NCI-H748 (cell line): ENCODE results near the gene RAD18.

Experiments used
- DNase-seq: peaks from one replicate; lab custom pipeline; 2025; ENCODE audit not compliant: unreplicated experiment; lab: John Stamatoyannopoulos, UW

RAD18 gene

GRCh38 chr3:8966820-8967348 is 3.6 kb upstream of the RAD18 start:
- no peak for DNase-seq

GRCh38 chr3:8966150-8966819 is 3.0 kb upstream of the RAD18 start:
- no peak for DNase-seq

DNA sequence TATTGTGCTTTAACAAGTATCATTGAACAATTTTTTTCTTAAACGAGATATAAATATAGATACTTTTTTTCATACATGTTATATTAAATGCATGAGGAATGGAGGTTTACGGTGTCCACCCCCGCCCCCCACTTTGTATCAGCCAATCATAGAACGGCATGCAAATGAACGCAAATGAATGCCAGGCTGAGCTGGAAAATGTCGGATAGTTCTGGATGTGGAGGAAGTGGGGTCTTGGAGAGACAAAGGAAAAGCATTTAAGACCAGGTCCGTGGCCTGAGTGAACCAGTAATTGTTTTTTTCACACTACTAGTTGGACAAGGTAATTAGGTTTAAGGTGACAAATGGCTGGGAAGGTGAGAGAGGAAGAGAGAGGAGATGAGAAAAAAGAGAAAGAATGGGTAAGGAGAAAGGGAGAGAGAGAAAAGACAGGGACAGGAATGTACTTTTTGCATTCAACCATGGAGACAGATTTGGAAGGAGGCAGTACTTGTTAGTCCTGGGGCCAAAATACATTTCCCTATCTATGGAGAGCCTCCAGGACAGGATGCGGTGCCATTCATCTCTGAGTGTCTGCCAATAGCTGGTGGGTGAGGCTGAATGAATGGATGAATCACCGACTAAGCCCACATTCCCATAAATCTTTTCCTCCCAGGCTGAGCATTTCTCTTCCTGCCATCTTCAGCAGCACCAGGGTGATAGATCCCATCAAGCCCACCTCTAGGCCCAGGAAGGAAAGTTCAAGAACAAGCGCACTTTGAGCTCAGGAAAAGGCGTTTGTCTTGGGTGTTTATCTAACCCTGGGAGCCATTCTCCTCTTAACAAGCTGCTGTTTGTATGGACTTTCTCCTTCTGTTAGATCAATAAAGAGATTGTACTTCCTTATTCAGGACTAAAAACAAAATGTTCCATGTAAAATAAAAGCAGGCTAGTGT is 1.4 kb upstream of the RAD18 start:
- no peak for DNase-seq

GRCh38 chr3:8962226-8962861 is 928 bp downstream of the RAD18 start:
- DNase-seq: no peak

- no peak for DNase-seq
These were observed 3.6 kb downstream of the RAD18 start for GRCh38 chr3:8959668-8960067.

DNA sequence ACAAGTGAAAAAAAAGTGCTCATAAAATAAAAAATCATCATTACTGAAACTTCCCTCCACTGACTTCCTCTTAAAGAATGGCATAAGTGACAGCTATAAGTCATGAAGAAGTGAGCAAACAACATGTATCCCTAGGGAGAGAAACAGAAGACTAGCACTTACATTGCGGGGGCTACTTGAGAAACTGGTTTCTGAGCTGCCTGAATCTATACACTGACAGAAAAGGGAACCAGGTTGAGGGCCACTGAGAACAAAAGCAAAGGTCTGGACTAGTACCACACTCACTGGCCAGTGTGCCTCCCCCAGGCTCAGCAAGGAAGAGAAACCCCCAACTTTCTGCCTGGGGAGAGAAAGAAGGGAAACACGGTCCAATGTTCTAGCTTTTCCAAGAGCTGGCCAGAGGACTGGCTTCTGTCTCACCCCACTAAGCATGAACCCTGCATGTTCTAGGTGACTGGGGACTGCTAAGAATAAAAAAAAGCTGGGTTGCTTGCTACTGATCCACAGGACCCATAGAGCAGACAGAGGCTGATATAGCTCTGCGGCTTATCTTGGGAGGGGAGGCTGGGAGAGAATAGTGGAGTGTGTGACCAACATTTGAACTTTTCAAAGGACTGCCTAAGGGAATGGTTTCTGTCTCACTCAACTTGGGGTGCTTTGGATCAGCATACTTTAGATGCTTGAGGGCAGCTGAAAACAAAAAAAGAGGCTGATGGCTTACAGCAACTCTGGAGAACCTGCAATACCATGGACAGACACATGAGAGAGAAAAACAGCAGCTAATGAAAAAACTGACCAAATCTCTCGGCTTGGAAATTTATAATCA is 8.1 kb downstream of the RAD18 start:
- DNase-seq: no peak

- no peak for DNase-seq
These were observed 10.0 kb downstream of the RAD18 start for GRCh38 chr3:8953313-8953712.

GRCh38 chr3:8952130-8952529 is 11.1 kb downstream of the RAD18 start:
- no peak for DNase-seq

DNA sequence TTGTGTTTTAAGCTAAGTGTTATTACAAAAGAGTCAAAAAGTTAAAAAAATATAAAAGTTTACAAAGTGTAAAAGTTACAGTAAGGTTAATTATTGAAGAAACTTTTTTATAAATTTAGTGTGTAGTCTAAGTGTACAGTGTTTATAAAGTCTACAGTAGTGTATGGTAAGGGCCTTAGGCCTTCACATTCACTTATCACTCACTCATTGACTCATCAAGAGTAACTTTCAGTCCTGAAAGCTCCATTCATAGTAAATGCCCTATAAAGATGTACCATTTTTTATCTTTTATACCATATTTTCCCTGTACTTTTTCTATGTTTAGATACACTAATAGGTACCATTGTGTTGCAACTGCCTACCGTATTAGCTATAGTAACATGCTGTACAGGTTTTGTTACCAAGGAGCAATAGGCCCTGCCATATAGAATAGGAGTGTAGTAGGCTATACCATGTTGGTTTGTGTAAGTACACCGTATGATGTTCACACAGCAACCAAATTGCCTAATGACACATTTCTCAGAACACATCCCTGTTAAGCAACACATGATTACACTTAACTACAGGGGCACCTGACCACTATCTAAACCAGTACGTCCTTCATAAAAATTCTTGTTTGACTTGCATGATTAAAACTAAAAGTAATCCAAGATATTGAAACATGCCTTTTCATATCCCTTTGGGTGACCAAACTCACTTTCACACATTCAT is 17.2 kb downstream of the RAD18 start:
- no peak for DNase-seq

DNA sequence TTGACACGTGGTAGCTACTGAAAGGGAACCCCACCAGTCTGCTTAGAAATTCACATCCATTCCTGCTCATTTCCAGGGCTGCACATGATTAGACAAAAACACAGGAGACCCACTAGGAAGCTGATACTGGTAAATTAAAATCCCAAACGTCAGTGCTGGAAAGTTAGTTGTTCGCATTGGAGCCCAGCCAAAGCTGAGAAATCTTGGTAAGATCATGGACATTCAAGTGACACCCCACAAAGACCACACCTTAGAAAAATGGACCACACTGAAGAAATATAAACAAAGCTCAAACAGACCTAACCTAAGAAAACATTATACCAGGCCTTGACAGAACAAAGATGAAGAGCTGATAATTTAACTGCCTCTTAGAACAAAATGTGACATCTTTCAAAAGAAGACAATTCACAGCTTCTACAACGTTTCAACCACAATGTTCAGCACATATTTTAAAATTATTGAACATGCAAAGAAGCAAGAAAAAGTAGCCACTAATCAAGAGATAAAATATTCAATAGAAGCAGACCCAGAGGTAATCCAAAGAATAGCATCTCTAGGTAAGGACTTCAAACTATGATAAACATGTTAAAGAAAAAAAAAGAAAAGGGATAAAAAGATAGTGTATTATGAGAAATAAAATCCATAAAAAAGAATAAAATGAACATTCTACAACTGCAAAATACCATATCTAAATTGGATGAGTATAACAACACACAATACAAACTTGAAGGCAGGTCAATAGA is 20.4 kb downstream of the RAD18 start:
- no peak for DNase-seq

GRCh38 chr3:8942115-8942514 is 21.2 kb downstream of the RAD18 start:
- no peak for DNase-seq

- DNase-seq: no peak
These were observed 25.3 kb downstream of the RAD18 start for GRCh38 chr3:8938021-8938420.

GRCh38 chr3:8937064-8938020 is 25.9 kb downstream of the RAD18 start:
- DNase-seq: no peak

DNA sequence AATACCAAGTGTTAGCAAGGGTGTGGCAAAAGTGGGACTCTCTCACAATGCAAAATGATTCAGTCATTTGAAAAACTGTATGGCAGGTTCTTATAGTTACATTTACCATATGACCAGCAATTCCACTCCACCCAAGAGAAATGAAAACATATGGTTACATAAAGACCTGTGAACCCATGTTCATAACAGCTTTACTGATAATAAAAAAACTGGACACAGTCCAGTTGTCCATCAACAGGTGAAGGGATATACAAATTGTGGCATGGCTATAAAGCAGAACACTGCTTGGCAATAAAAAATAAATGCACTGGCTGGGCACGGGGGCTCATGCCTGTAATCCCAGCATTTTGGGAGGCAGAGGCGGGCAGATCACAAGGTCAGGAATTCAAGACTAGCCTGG is 30.8 kb downstream of the RAD18 start:
- no peak for DNase-seq

DNA sequence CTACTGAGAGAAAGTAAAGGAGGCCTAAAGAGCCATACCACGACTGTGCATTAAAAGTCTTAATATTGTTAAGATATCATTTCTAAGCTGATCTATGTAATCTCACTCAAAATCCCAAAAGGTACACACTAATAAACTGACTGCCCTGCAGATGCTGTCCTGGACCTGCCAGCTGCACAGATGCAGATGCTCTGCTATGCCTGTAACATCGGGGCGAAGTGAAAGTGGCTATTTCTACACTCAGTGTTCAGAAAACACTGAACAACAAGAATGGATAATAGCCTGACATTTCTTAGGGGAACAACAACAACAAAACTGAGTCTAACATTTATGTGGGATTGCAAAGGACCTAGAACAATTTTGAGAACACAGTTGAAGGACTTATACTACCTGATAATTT is 31.9 kb downstream of the RAD18 start:
- DNase-seq: no peak

GRCh38 chr3:8929860-8930259 is 33.4 kb downstream of the RAD18 start:
- DNase-seq: no peak

DNA sequence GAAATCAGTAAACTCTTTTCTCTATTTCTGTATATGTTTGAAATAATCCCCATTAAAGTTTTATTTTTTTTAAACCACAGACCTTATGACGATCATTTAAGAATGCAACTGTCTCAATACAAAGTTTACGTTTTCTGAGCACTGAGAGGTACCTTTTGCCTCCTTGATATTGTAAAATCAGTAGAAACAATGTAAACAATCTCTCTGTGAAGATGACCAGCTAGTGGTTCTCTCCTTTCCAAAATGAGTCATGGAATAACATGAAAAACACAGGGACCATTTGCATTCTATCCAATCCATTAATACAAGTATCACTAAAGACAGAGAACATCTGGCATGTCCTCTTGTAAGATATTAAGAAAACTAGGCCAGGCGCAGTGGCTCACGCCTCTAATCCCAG is 48.8 kb downstream of the RAD18 start:
- no peak for DNase-seq

DNA sequence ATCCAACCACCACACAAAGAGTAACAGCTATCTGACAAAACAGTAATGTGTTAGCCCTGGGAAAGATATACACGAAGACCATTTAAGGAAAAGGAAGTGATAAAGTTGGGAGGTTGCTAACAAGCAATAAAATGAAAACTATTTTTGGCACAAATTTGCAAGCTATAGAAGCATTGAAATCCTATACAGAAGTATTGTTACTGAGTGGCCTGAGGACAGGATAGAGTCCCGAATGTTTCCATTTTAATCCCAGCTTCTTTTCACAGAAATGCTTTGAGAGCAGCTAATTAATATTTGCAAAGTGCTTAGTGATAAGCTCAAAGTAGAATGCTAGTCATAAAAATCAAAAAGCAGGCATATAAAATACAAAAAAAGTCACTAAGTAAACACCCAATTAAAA is 51.5 kb downstream of the RAD18 start:
- DNase-seq: no peak
